NCI-H1417 treated with DMSO at 0.1 percent for 48 hours (cell line): Measurements from ENCODE around the gene ANKRD16.
"Not testable (repeated sequence)": the region's sequence is repeated elsewhere in the genome, so short reads cannot be mapped to it uniquely, and the experiment has no call there.

Experiments used
- DNase-seq: peaks from one replicate; lab custom pipeline; 2025; lab: John Stamatoyannopoulos, UW

ANKRD16 gene

DNA sequence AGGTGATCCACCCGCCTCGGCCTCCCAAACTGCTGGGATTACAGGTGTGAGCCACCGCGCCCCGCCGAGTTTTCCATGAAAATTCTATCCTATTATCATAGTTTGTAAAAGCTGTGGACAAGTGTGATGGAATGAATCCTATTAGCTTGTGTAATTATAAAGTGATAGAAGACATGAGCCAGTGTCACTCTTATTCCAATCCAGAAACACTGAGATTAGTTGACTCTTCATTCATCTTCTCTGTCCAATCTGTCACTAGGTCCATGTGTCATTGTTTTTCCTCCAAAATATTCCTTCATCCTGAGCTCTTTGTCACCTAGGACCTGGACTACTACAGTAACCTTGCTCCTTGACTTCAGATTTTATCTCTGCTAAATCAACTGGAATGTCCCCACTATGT lies 13.9 kb upstream of the ANKRD16 start:
- DNase-seq = no peak

DNA sequence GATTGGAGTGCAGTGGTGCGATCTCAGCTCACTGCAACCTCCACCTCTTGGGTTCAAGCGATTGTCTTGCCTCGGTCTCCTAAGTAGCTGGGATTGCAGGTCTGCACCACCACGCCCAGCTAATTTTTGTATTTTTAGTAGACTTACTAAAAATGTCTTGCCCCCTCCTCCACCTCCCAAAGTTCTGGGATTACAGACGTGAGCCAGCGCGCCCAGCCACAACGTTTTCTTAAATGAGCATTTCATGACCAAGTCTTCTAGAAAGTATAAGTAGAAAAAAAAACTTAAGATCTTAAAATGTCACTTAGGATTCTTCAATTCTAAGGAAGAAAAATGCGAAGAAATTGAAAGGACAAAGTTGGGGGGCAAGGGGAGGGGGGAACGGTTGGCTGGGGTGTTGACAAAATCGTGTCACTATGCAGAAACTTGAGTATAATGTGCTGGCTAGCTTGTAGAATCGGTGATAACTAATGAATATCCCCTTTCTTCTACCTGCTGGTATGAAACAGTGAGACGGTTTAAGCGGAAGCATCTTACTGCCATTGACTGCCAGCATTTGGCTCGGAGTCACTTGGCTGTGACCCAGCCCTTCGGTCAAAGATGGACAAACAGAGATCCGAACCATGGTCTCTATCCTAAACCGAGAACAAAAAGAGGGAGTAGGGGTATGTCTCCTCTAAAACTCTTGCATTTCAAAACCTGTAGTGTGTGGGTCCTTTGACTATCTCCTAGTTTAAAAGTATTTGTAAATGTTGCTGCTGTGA lies 13.0 kb upstream of the ANKRD16 start:
- no peak for DNase-seq

DNA sequence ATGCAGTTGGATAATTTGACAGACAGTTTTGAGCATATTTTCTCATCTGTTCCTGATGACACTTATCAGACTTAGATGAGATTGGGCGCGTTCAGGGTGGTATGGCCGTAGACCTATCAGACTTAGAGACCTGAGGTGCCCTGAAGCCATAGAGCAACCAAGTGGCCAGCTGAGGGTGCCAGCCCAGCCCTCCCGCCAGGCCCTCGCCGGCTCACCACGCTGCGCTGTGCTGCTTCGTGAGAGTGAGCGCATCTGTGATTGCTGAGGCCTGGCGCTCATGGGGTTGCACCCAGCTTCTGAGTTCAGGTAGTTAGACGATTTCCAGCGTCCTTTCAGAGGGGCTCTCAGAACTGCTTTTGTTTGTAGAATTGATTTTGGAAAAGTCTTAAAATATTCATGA lies 10.6 kb upstream of the ANKRD16 start:
- no peak for DNase-seq

DNA sequence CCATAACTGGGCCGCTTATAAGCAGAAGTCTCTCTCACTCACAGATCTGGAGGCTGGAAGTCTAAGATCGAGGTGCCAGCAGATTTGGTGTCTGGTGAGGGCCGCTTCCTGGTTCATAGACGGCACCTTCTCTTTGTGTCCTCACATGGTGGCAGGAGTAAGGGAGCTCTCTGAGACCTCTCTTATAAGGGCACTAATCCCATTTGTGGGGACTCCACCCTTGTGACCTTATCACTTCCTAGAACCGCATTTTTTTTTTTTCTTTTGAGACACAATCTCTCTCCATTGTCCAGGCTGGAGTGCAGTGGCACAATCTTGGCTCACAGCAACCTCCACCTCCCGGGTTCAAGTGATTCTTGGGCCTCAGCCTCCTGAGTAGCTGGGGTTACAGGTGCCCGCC lies 8.5 kb upstream of the ANKRD16 start:
- no peak for DNase-seq

DNA sequence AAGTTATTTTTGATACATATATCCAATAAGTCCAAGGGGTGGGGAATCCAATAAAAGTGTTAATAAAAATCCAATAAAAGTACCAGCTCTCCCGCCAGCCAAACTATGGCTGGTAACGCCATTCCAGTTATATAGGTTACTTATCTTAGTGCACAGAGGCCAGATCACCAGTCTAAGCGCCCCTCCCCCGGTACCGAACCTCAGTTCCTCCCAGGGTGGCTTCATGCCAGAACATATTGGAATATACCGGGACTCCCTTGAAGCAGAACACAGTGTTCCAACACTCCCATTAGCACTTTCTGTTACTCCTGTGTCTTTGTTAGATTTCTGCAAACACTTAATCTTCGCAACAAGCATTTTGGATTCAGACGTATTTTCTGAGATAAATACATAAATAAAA lies 7.8 kb upstream of the ANKRD16 start:
- no peak for DNase-seq

DNA sequence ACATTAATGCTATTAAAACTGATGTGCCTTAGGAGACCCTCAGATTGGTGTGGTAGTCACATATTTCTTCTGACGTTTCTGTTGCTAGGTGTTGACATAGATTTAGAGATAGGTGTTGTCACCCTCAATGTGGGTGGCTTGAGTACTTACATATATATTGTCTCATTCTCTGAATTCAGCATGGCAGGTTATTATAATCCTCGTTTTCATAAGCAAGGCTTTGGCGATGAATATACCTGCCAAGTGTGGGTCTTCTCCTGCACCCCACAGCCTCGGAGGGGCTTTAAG lies 7.3 kb upstream of the ANKRD16 start:
- DNase-seq = no peak

DNA sequence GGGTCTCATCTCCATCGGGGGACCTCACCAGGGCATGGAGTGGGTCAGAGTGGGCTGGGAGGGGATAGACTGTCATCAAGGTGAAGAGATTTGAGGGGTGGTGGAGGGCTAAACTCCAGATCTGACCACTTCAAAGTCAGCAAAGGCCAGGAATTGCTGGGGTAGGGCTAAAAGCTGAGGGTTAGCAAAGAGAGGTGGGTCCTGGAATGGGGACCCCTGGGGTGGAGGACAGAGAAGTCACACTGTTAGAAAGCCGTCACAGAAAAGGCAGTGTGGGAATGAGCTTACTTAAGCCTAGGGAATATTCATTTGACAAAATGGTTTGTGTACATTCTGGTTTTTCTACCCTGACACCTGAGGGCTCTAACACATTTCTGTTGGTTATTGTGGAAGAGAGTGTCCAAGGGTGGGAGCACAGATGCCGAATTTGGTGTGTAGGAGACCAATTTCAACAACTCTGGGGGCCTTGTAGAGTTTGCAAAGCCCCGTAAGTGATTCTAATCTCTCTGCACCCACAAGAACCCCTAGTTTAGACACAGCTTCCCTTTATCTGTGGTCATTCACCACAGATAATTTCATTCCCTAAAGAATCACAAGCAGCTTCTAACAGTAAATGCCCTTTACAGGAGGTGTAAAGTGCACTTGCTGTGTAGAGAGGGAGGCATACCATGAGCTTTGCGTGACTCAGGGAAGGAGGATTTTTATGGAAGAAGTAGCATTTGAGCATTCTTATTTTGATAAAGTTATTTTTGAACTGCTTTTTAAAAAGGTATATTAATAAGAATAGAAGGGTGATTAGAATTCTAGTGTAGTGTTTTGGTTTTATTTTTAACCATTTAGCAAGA lies 6.7 kb upstream of the ANKRD16 start:
- no peak for DNase-seq

DNA sequence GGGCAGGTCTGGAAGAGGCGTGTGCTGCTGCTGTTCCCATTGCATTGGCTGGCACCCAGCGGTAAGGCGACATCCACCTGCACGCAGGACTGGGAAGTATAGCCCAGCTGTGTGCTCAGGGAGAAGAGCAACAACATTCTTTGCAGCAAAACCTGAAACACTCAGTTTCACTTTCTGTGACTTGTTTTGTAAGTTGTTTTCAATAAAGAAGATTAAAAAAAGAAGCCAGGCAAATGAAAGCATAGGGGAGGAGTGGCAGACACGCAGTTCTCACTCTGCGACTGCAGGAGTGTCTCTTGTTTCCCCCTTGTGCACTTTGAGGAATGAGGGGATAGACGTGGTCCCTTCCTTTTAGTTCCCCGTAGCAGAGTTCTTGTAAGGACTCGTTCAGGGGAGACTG lies 6.1 kb upstream of the ANKRD16 start:
- DNase-seq = no peak

DNA sequence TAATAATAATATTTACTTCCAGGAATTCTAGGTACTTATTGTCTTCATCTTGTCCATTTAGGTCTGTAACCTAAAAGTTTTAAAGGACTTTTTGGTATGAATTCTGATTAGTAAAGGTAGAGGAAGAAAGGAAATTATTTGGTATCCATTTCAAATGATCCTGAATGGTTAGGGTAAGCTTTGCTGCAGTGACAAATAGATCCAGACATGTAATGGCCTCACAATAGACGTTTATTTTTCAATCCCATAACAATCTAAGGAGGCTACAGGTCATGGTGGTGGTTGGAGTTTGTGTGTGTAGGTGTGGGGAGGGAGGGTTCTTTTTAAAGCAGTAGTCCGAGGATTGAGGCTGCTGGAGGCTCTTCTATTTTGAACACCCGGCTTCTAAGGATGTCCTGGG lies 5.7 kb upstream of the ANKRD16 start:
- DNase-seq = no peak

DNA sequence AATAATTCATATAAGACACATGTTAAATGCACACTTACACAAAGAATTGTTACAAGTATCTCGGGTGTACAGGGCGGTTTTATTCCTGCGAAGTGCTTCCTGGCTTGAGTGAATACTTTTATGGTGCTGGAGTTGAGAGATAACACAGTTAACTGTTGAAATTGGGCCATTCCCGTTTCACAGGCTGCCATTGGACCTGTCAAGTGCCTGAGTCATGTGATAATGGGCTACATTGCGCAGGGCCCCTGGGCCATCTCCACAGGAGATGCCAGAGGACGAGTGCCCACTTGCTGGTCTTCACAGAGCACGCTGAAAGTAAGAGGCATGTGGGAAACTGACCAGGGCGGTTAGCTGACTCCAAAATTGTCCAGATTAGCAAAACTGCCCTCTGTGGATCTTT lies 5.2 kb upstream of the ANKRD16 start:
- DNase-seq = no peak

DNA sequence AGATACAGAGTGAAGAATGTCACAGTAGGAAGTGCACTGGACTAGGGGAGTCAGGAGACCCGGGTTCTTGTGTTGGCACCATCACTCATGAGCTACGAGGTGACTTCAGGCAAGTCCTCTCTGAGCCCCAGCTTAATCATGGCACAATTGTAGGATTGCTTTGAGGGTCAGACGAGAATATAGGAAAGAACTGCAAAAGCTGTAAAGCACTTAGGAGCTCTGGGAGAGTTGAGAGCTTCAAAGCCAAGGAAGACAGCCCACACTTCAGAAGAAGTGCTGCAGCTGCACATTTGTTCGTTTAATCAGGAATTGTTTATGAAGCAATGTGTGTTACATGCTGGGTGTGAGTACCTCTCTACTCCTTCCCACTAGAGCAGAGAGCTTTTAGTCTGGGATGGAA lies 4.7 kb upstream of the ANKRD16 start:
- DNase-seq = no peak

DNA sequence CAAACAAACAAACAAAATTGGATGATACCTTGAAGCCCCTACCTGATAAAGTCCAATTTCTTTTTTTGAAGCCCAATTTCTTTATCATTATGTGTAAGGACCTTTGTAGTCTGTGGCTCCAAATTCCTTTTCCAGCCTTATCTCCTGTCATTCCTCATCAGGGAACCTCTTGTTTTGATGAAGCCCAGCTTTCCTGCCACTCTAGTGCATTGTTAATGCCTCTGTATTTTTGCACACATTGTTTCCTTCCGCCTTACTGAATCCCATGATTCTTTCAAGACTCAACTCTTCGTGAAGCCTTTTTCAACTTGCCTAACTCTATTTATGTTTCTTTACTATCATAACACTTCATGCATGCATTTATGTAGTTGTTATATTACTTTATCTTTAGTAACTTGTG lies 3.6 kb upstream of the ANKRD16 start:
- no peak for DNase-seq

DNA sequence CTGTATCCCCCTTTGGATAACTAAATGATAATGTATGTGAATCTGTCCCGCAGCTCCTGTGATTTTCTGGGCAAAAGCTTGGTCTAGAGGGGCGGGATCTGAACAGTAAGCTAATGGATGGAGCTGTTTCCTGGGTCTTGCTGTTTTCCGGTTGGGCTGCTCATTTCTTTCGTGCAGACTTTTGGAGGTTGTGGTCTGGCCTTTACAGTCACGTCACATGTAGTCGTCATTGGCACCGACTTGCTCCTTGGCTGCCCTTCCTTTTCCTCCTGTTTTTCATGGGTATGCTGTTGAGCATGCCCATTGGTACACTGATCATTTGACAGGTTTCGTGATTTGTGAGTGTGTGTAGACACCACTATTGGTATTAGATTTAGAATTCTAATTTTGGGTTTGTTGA lies 2.3 kb upstream of the ANKRD16 start:
- no peak for DNase-seq

DNA sequence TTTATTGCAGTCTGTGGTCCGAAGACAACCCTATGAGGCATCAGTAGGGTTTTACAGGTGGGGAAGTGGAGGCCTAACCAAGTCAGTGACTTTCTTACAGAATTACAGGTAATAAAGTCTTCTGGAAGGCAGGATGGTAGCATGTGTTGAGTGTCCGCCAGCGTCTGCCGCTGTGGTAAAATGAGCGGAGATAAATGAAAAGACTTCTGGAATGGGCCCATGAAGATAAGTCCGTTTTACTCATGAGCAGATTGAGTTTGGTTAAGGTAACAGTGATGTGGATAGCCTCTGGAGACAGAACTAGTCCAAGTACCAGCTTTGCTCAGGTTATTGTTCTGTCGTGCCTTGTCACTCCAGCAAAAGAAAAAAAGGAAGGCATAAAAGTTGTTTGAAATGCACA lies 1.3 kb upstream of the ANKRD16 start:
- DNase-seq = no peak

DNA sequence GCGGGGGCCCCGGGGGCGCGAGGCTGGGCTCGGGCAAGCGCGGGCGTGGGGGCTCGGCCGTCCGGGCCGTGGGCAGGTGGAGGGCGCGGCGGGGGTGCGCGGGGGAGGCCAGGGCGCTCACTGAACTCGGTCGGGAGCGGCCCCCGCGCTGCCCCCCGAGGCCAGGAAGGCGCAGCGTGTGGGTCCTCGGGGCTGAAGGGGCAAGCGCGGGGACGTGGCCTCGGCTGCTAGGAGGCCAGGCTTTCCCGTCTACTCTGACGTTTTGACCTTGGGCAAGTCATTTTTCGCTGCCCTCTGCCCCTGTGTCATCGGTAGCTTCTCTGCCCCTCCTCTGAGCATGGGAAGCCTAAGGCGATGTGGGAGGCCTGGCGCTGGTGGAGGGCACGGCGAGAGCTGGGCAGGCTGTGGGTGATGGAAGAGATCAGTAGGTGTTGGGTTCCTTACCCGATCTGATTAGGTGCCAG lies 791 bp upstream of the ANKRD16 start:
- no peak for DNase-seq

DNA sequence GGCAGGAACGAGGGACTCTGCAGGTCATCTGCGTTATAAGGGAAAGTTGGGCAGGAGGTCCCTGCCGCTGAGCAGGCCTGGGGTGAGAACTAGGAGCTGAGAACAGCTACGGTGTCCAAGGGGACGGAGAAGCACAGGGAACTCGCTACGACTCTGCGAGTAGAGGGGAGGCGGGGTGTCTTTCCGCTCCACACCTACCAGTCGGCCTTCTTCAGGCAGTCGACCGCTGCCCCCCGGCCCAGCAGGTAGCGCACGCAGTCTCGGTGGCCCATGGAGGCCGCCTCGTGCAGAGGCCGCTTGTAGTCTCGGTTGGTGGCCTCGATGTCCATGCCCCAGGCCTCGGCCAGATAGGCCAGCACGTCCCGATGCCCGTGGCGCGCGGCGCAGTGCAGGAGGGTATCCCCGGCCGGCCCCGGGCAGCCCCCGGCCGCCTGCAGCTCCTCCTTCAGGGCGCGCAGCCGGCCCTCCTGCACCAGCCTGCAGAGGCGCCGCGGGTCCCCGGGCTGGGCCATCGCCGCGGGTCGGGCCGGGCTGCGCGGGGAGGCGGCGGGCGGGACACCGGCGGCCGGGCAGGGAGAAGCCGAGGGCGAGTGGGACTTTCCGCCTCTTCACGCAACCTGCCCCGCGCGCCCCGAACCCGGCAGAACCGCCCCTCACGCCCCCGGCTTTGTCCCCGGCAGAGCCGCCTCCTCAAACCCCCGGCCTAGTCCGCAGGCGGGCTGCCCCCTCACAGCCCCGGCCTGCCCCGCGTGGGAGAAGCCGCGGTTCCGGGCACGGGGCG lies 660 bp downstream of the ANKRD16 start:
- DNase-seq = no peak

DNA sequence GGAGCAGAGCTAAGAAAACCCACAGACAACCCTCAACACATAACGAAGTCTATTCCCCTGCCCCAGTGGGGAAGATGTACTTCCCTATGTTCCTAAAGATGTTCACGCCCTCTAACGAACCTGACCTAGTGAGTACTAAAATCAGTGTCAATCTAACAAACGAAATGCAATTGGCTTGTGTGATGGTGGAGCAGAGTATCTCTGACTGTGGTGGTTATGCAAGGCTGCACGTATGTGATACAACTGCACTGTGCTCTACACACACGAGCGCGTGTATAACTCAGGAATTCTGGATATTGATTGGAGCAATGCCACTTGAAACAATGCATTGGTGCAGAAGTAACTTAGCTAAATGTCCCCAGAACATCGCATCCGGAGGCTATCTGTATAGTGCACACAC lies 1.3 kb downstream of the ANKRD16 start:
- DNase-seq = no peak

DNA sequence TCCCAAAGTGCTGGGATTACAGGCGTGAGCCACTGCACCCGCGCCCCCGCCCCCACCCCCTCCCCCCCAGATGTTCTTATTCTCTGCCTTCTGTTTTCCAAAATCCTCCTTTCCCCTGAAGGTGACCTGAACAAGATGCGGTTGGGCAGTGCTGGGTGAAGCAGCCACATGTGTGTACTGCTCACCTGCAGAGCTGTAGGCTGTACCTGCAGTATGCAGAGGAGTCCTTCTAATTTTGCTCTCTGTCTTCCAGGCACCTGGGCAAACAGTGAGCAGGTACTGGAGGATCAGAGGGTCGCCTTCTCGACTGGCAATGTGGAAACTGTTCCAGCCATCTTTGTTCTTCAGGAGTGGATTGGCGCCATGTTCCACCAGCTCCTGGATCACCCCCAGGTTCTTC lies 2.1 kb downstream of the ANKRD16 start:
- DNase-seq = no peak

DNA sequence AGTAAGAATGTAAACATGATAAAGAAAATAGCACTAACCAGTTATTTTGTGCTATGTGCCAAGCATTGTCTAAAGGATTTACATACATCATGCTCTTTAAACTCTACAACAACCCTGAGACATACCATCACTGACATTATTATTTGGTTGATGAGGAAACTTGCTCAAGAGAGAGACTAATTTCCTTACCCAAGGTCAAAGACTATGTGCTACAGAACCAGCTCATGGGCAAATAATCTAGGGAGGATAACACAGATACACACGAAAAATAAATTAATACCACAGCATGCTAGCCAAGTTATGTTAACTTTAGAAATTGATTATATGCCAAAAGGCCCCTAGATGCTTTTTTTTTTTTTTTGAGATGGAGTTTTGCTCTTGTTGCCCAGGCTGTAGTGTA lies 2.7 kb downstream of the ANKRD16 start:
- DNase-seq = no peak

DNA sequence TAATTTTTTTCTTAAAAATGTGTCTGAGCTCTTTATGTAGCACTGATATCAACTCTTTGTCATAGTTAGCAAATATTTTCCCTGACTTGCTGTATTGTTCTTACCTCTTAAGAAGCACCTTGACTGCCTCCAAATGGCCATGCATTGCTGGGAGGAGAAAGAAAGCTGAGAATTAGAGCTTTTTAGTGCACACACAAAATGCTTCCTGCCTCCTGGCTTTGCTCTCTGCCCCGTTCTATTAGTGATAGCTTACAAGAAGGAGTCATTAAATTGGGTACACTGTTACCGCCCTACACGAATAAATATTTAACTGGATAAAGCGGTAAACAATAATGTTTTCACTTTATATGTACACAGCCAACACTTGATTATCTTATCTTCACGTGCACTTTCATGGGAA lies 4.1 kb downstream of the ANKRD16 start:
- no peak for DNase-seq

DNA sequence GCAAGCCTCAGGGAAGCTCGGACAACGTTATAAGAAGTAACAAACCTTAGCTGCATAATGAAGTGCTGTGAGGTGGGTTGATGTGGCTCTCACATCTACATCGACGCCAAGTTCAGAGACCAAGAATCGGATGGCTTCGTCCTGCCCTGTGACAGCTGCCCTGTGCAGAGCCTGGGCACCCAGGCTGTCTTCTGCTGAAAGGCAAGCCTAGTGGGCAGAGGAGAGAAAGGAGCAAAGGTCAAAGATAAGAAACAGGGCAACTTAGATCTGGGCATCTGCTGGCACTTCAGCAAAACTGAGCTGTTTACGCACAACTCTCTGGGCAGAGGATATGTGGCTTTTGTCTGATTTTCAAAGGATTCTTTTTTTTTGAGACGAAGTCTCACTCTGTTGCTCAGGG lies 6.7 kb downstream of the ANKRD16 start:
- no peak for DNase-seq

DNA sequence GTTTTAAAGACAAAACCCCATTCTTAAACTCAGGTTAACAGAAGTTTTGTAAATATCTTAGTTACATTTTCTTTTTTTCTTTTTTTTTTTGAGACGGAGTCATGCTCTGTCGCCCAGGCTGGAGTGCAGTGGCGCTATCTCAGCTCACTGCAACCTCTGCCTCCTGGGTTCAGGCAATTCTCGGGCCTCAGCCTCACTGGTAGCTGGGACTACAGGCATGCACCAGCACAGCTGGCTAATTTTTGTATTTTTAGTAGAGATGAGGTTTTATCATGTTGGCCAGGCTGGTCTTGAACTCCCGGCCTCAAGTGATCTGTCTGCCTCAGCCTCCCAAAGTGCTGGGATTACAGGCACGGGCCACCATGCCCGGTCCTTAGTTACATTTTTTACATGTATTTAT lies 12.7 kb downstream of the ANKRD16 start:
- not testable (repeated sequence) for DNase-seq

DNA sequence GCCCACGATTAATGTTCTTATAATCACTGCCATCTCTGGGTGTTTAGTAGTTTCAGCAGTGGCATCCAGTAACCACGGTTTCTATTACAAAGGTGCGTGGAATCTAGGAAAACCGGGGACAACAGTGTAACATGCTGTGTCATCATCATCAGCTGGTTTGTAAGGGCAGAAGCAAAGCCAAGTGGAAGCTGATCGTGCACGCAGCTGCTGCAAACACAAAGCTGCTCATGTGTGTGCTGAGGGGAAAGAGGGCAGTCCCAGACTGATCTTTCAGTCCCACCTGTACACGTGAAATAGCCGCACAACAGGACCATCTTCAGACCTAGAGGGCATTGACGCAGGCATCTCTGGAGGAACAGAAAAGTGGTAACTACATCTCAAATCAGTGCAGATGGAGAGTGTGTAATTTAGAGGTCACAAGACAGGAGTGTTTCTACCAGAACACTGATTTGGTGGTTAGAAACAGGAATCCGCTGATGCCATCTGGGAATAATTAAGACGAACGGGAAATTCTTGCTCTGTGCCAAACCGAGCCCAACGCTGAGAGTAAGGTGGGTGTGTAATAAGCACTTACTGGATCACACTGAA lies 13.4 kb downstream of the ANKRD16 start:
- no peak for DNase-seq
